ENCODE results near the gene KCNMB2.

- TF ChIP-seq, protein P1, sequence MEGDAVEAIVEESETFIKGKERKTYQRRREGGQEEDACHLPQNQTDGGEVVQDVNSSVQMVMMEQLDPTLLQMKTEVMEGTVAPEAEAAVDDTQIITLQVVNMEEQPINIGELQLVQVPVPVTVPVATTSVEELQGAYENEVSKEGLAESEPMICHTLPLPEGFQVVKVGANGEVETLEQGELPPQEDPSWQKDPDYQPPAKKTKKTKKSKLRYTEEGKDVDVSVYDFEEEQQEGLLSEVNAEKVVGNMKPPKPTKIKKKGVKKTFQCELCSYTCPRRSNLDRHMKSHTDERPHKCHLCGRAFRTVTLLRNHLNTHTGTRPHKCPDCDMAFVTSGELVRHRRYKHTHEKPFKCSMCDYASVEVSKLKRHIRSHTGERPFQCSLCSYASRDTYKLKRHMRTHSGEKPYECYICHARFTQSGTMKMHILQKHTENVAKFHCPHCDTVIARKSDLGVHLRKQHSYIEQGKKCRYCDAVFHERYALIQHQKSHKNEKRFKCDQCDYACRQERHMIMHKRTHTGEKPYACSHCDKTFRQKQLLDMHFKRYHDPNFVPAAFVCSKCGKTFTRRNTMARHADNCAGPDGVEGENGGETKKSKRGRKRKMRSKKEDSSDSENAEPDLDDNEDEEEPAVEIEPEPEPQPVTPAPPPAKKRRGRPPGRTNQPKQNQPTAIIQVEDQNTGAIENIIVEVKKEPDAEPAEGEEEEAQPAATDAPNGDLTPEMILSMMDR (IDR thresholded peaks at IDR 0.05), result no peak
- no peak for TF ChIP-seq POLR2A (IDR thresholded peaks at IDR 0.05)
These were observed 182.9 kb downstream of the KCNMB2 start for GRCh38 chr3:178718995-178719635.
